Occipital lobe (tissue), 2 donors: ENCODE results near the gene BBS1. TPM values are rescaled to one million over a fixed set of nuclear protein-coding genes. Genes with fewer than 3 reads are reported as not detected.
"Not testable (repeated sequence)": the region's sequence is repeated elsewhere in the genome, so short reads cannot be mapped to it uniquely, and the experiment has no call there.

ENCODE experiments used
- DNase-seq: peaks from one replicate; lab custom pipeline; 2025; lab: John Stamatoyannopoulos, UW
- total RNA-seq: library from RNA; depleted of rRNA; stranded (reverse); fragments of >200 nt; gene quantifications from one replicate; pipeline ENCODE4 v1.2.3, GENCODE V29; 2014

Gene BBS1
- total RNA-seq, 1 donor from 2014 or later: 43.2 TPM

GRCh38 chr11:66524304-66525040, 14.0 kb downstream of the BBS1 start:
- DNase-seq: no peak

GRCh38 chr11:66529069-66529468, 18.6 kb downstream of the BBS1 start:
- no peak for DNase-seq

GRCh38 chr11:66529655-66530054, 19.2 kb downstream of the BBS1 start:
- DNase-seq: no peak

GRCh38 chr11:66530927-66531709, 20.7 kb downstream of the BBS1 start:
- no peak for DNase-seq

- no peak for DNase-seq
These were observed 21.4 kb downstream of the BBS1 start for GRCh38 chr11:66531841-66532240.

GRCh38 chr11:66532784-66533183, 22.3 kb downstream of the BBS1 start:
- DNase-seq: no peak

GRCh38 chr11:66539170-66539869, 28.9 kb downstream of the BBS1 start:
- no peak for DNase-seq

GRCh38 chr11:66539870-66540213, 29.4 kb downstream of the BBS1 start:
- DNase-seq: no peak

GRCh38 chr11:66540598-66540997, 30.2 kb downstream of the BBS1 start:
- not testable (repeated sequence) for DNase-seq

- peak; percentile 53 for DNase-seq
These were observed 31.5 kb downstream of the BBS1 start for GRCh38 chr11:66541892-66542291.

- DNase-seq: peak; percentile 21
These were observed 31.9 kb downstream of the BBS1 start for GRCh38 chr11:66542362-66542761.

GRCh38 chr11:66543263-66544107, 33.0 kb downstream of the BBS1 start:
- DNase-seq: no peak

GRCh38 chr11:66544952-66545351, 34.5 kb downstream of the BBS1 start:
- DNase-seq: not testable (repeated sequence)

GRCh38 chr11:66545701-66546367, 35.4 kb downstream of the BBS1 start, which contains the start of gene ZDHHC24:
Gene ZDHHC24, minus strand, starts transcription at chr11:66546048. Its CDS starts 45 bp downstream, at chr11:66546003.
- DNase-seq: peak; percentile 96

GRCh38 chr11:66546368-66546965, 36.0 kb downstream of the BBS1 start, which contains the start of gene ACTN3:
Gene ACTN3, plus strand, starts transcription at chr11:66546903. Its CDS starts 35 bp downstream, at chr11:66546938.
- DNase-seq: no peak

- DNase-seq: no peak
These were observed 36.7 kb downstream of the BBS1 start for GRCh38 chr11:66546966-66547661.

- no peak for DNase-seq
These were observed 37.2 kb downstream of the BBS1 start for GRCh38 chr11:66547662-66548009.

GRCh38 chr11:66548041-66548440, 37.6 kb downstream of the BBS1 start:
- no peak for DNase-seq

GRCh38 chr11:66548774-66549630, 38.6 kb downstream of the BBS1 start:
- DNase-seq: no peak
